ENCODE results near the gene ATP1B2.

GRCh38 chr17:7632492-7632894 is 18.2 kb upstream of the ATP1B2 start:
- TF ChIP-seq CTCF (IDR thresholded peaks at IDR 0.05) (peak; percentile 28; the same call in 1 of the 2 replicates), ATF6 (CRISPR knock-in tag; IDR thresholded peaks at IDR 0.05) (no peak), ZSCAN18 (CRISPR knock-in tag; IDR thresholded peaks at IDR 0.05) (no peak), JUN (CRISPR knock-in tag; IDR thresholded peaks at IDR 0.05) (no peak), CBFB (CRISPR knock-in tag; IDR thresholded peaks at IDR 0.05; ENCODE audit: low read depth) (no peak)

All from WTC11 (cell line).